MCF 10A (cell line): ENCODE measurements around the gene ZNF423. TPM values are rescaled to one million over a fixed set of nuclear protein-coding genes. Genes with fewer than 3 reads are reported as not detected.

ENCODE experiments used
- BruUV-seq: library from RNA; stranded (reverse); fragments of 400-500 nt; replicated peaks from 2 replicates; lab custom pipeline; 2021; lab: Mats Ljungman, UMichigan
- CTCF ChIA-PET: fragments of 300-600 bp; sonication (Branson Sonifier 250); formaldehyde crosslinking; extraction: SDS; loops from one replicate; lab custom pipeline; 2021; ENCODE audit warnings: antibody characterized with exemption, inconsistent platforms; lab: Yijun Ruan, JAX
- POLR2A ChIA-PET: fragments of 300-600, 350-650 bp; sonication (Branson Sonifier 250); formaldehyde crosslinking; extraction: SDS; loops from one replicate; lab custom pipeline; 2020; ENCODE audit warnings: antibody characterized with exemption, inconsistent platforms; lab: Yijun Ruan, JAX
- DNase-seq: peaks from one replicate; pipeline ENCODE4 v3.0.0-alpha.2; 2018; ENCODE audit not compliant: unreplicated experiment
- H3K27ac Mint-ChIP-seq: one replicate; pipeline ENCODE4 v1.8.0; 2022; ENCODE audit warnings: mild to moderate bottlenecking, low read depth, mixed read lengths; ENCODE audit not compliant: unreplicated experiment
- H3K27me3 Mint-ChIP-seq: one replicate; pipeline ENCODE4 v1.8.0; 2022; ENCODE audit warnings: mixed read lengths; ENCODE audit not compliant: insufficient read depth, unreplicated experiment
- H3K36me3 Mint-ChIP-seq: one replicate; pipeline ENCODE4 v1.8.0; 2022; ENCODE audit warnings: mild to moderate bottlenecking, moderate library complexity, mixed read lengths; ENCODE audit not compliant: insufficient read depth, unreplicated experiment
- H3K4me1 Mint-ChIP-seq: one replicate; pipeline ENCODE4 v1.8.0; 2022; ENCODE audit warnings: mixed read lengths; ENCODE audit not compliant: insufficient read depth, unreplicated experiment
- H3K4me3 Mint-ChIP-seq: one replicate; pipeline ENCODE4 v1.8.0; 2022; ENCODE audit warnings: mild to moderate bottlenecking, moderate library complexity, mixed read lengths; ENCODE audit not compliant: unreplicated experiment
- H3K9me3 Mint-ChIP-seq: one replicate; pipeline ENCODE4 v1.8.0; 2022; ENCODE audit warnings: mixed read lengths; ENCODE audit not compliant: unreplicated experiment
- CTCF ChIP-seq: fragments of 200-600 bp; IDR thresholded peaks from one replicate; pipeline ENCODE4 v1.8.0; 2022; ENCODE audit warnings: antibody characterized with exemption, mild to moderate bottlenecking; ENCODE audit not compliant: unreplicated experiment
- intact Hi-C: fragments of 100-400 bp; cut with micrococcal nuclease; formaldehyde crosslinking; loops from 2 replicates; pipeline ENCODE4 v1.14.1; 2022
- total RNA-seq: library from RNA; stranded (reverse); gene quantifications from 2 replicates; pipeline ENCODE4 v1.2.3, GENCODE V29; 2022

Gene ZNF423
- total RNA-seq, 1 experiment from 2014 or later: not detected

- Mint-ChIP-seq H3K9me3 (no peaks in the 10 kb centered on the region), H3K4me1 (no peaks in the 10 kb centered on the region), H3K4me3 (no peak overlapping the region), H3K27ac (no peak overlapping the region), H3K36me3 (no peaks in the 10 kb centered on the region), H3K27me3 (no peaks in the 10 kb centered on the region)
- intact Hi-C loops: no loop called here
- ChIA-PET CTCF (no interaction called here), POLR2A (no interaction called here)
- no peak for TF ChIP-seq CTCF
- no peak for DNase-seq
- no TSS peak for BruUV-seq
Observed at GRCh38 chr16:49622084-49622390, 233.9 kb downstream of the ZNF423 start.

- no TSS peak for BruUV-seq
- Mint-ChIP-seq H3K4me3 (no peak overlapping the region), H3K27ac (no peak overlapping the region), H3K36me3 (no peaks in the 10 kb centered on the region), H3K4me1 (no peaks in the 10 kb centered on the region), H3K27me3 (no peaks in the 10 kb centered on the region), H3K9me3 (no peaks in the 10 kb centered on the region)
- intact Hi-C loops: no loop called here
- POLR2A ChIA-PET: no interaction called here
- no peak for TF ChIP-seq CTCF
- CTCF ChIA-PET: interaction anchor here (1.0 kb wide), 1 partner anchor 403 kb away, joined by 4 read pairs; the partner anchor contains the start of gene CNEP1R1
- DNase-seq: no peak
Observed at GRCh38 chr16:49621241-49622083, 234.4 kb downstream of the ZNF423 start.

GRCh38 chr16:49620869-49621240 is 235.1 kb downstream of the ZNF423 start:
- no peak overlapping the region for H3K27ac Mint-ChIP-seq
- H3K4me3 Mint-ChIP-seq: no peak overlapping the region
- H3K27me3 Mint-ChIP-seq: peaks cover 5% of the 10 kb centered on the region
- no peaks in the 10 kb centered on the region for H3K4me1 Mint-ChIP-seq
- no peak for TF ChIP-seq CTCF
- no peaks in the 10 kb centered on the region for H3K9me3 Mint-ChIP-seq
- no peak for DNase-seq
- intact Hi-C loops: no loop called here
- ChIA-PET CTCF (interaction anchor here (1.0 kb wide), 1 partner anchor 404 kb away, joined by 4 read pairs; the partner anchor contains the start of gene CNEP1R1), POLR2A (no interaction called here)
- no peaks in the 10 kb centered on the region for H3K36me3 Mint-ChIP-seq
- no TSS peak for BruUV-seq

GRCh38 chr16:49620158-49620868 is 235.6 kb downstream of the ZNF423 start:
- H3K4me3 Mint-ChIP-seq: no peak overlapping the region
- DNase-seq: peak; percentile 68
- no peaks in the 10 kb centered on the region for H3K9me3 Mint-ChIP-seq
- no peaks in the 10 kb centered on the region for H3K36me3 Mint-ChIP-seq
- H3K4me1 Mint-ChIP-seq: no peaks in the 10 kb centered on the region
- no TSS peak for BruUV-seq
- intact Hi-C loops: no loop called here
- no peak for TF ChIP-seq CTCF
- peaks cover 10% of the 10 kb centered on the region for H3K27me3 Mint-ChIP-seq
- no peak overlapping the region for H3K27ac Mint-ChIP-seq
- ChIA-PET CTCF (interaction anchor here (1.0 kb wide), 2 partner anchors 28 to 405 kb away, joined by 3 to 4 read pairs; partner anchors contain the start of gene CNEP1R1), POLR2A (no interaction called here)
